Effector memory CD4-positive, alpha-beta T cell (primary cell): ENCODE data around the gene KCNT1.

Experiments
- DNase-seq, 3 donors: peaks; one replicate each; pipeline ENCODE4 v3.0.0-alpha.2; 2020
- H3K27ac ChIP-seq: 2 replicates; pipeline ENCODE4 v1.7.0; 2013; ENCODE audit warnings: mild to moderate bottlenecking, low read length, moderate library complexity; ENCODE audit not compliant: insufficient read depth, poor library complexity, severe bottlenecking
- H3K27me3 ChIP-seq: replicated peaks from 2 replicates; pipeline ENCODE4 v1.7.0; 2013; ENCODE audit warnings: mild to moderate bottlenecking, low read length; ENCODE audit not compliant: insufficient read depth, control insufficient read depth, poor library complexity, severe bottlenecking
- H3K36me3 ChIP-seq: 2 replicates; pipeline ENCODE4 v1.7.0; 2013; ENCODE audit warnings: mild to moderate bottlenecking, low read length, moderate library complexity; ENCODE audit not compliant: control insufficient read depth, insufficient read depth
- H3K4me1 ChIP-seq: 2 replicates; pipeline ENCODE4 v1.7.0; 2013; ENCODE audit warnings: low read length, mild to moderate bottlenecking; ENCODE audit not compliant: control insufficient read depth, insufficient read depth, poor library complexity, severe bottlenecking
- H3K4me3 ChIP-seq: 2 replicates; pipeline ENCODE4 v1.7.0; 2013; ENCODE audit warnings: low read length, low read depth, mild to moderate bottlenecking; ENCODE audit not compliant: insufficient read depth, poor library complexity, severe bottlenecking
- H3K9me3 ChIP-seq: 2 replicates; pipeline ENCODE4 v1.7.0; 2013; ENCODE audit warnings: mild to moderate bottlenecking, low read length, moderate library complexity; ENCODE audit not compliant: control insufficient read depth

KCNT1 gene

GRCh38 chr9:135698236-135698635, 3.7 kb upstream of the KCNT1 start:
- no peak overlapping the region for H3K4me3 ChIP-seq
- H3K4me1 ChIP-seq = peaks cover 5% of the 10 kb centered on the region
- no peaks in the 10 kb centered on the region for H3K9me3 ChIP-seq
- no peaks in the 10 kb centered on the region for H3K36me3 ChIP-seq
- H3K27me3 ChIP-seq = peaks cover 10% of the 10 kb centered on the region
- DNase-seq = no peak
- H3K27ac ChIP-seq = no peak overlapping the region

- Histone ChIP-seq H3K27ac (no peak overlapping the region), H3K4me3 (no peak overlapping the region), H3K27me3 (peaks cover 13% of the 10 kb centered on the region), H3K9me3 (no peaks in the 10 kb centered on the region), H3K36me3 (no peaks in the 10 kb centered on the region), H3K4me1 (peaks cover 5% of the 10 kb centered on the region)
- no peak for DNase-seq
These were observed 3.2 kb upstream of the KCNT1 start for GRCh38 chr9:135698767-135699166.

- no peaks in the 10 kb centered on the region for H3K36me3 ChIP-seq
- H3K4me1 ChIP-seq = peaks cover 5% of the 10 kb centered on the region
- no peak for DNase-seq
- no peak within 1 kb of the TSS for H3K27ac ChIP-seq
- no peak within 1 kb of the TSS for H3K4me3 ChIP-seq
- no peaks in the 10 kb centered on the region for H3K9me3 ChIP-seq
- H3K27me3 ChIP-seq = peaks cover 13% of the 10 kb centered on the region
These were observed 2.5 kb upstream of the KCNT1 start, which contains the start of gene SOHLH1 for GRCh38 chr9:135699440-135699839. SOHLH1 (minus strand) TSS chr9:135699481; CDS start chr9:135699467, 14 bp downstream.

- H3K36me3 ChIP-seq = no peaks in the 10 kb centered on the region
- H3K27me3 ChIP-seq = peaks cover 13% of the 10 kb centered on the region
- DNase-seq = no peak
- H3K9me3 ChIP-seq = no peaks in the 10 kb centered on the region
- no peak overlapping the region for H3K27ac ChIP-seq
- H3K4me1 ChIP-seq = peaks cover 5% of the 10 kb centered on the region
- no peak overlapping the region for H3K4me3 ChIP-seq
These were observed 1.5 kb upstream of the KCNT1 start for GRCh38 chr9:135700525-135700924.

GRCh38 chr9:135701067-135701958, 672 bp upstream of the KCNT1 start:
- Histone ChIP-seq H3K27me3 (peaks cover 13% of the 10 kb centered on the region), H3K4me3 (no peak overlapping the region), H3K36me3 (no peaks in the 10 kb centered on the region), H3K27ac (no peak overlapping the region), H3K4me1 (peaks cover 5% of the 10 kb centered on the region), H3K9me3 (no peaks in the 10 kb centered on the region)
- DNase-seq = no peak

- no peaks in the 10 kb centered on the region for H3K9me3 ChIP-seq
- no peak overlapping the region for H3K4me3 ChIP-seq
- DNase-seq = no peak
- peaks cover 13% of the 10 kb centered on the region for H3K27me3 ChIP-seq
- no peak overlapping the region for H3K27ac ChIP-seq
- H3K36me3 ChIP-seq = no peaks in the 10 kb centered on the region
- H3K4me1 ChIP-seq = peaks cover 5% of the 10 kb centered on the region
These were observed 1.7 kb downstream of the KCNT1 start for GRCh38 chr9:135703726-135704125.

- no peaks in the 10 kb centered on the region for H3K36me3 ChIP-seq
- DNase-seq = no peak
- H3K4me3 ChIP-seq = no peak overlapping the region
- H3K27me3 ChIP-seq = peaks cover 13% of the 10 kb centered on the region
- no peaks in the 10 kb centered on the region for H3K9me3 ChIP-seq
- H3K4me1 ChIP-seq = peaks cover 5% of the 10 kb centered on the region
- no peak overlapping the region for H3K27ac ChIP-seq
These were observed 2.5 kb downstream of the KCNT1 start for GRCh38 chr9:135704483-135704882.

GRCh38 chr9:135705376-135705775, 3.4 kb downstream of the KCNT1 start:
- Histone ChIP-seq H3K4me3 (no peak overlapping the region), H3K4me1 (peaks cover 5% of the 10 kb centered on the region), H3K27ac (no peak overlapping the region), H3K27me3 (peaks cover 13% of the 10 kb centered on the region), H3K9me3 (no peaks in the 10 kb centered on the region), H3K36me3 (no peaks in the 10 kb centered on the region)
- DNase-seq = no peak

GRCh38 chr9:135706288-135706687, 4.3 kb downstream of the KCNT1 start:
- H3K4me1 ChIP-seq = peaks cover 5% of the 10 kb centered on the region
- H3K36me3 ChIP-seq = no peaks in the 10 kb centered on the region
- H3K9me3 ChIP-seq = no peaks in the 10 kb centered on the region
- H3K4me3 ChIP-seq = no peak overlapping the region
- DNase-seq = no peak
- H3K27ac ChIP-seq = no peak overlapping the region
- peaks cover 13% of the 10 kb centered on the region for H3K27me3 ChIP-seq

- Histone ChIP-seq H3K9me3 (no peaks in the 10 kb centered on the region), H3K4me1 (no peaks in the 10 kb centered on the region), H3K4me3 (no peak overlapping the region), H3K27ac (no peak overlapping the region), H3K36me3 (no peaks in the 10 kb centered on the region), H3K27me3 (peaks cover 8% of the 10 kb centered on the region)
- DNase-seq = no peak
These were observed 5.5 kb downstream of the KCNT1 start for GRCh38 chr9:135707252-135708138.
